ENCODE measurements around the gene NTSR2.

NTSR2 gene

GRCh38 chr2:11649093-11649492, 20.9 kb downstream of the NTSR2 start:
- no peaks in the 10 kb centered on the region for H3K27me3 ChIP-seq (ENCODE audit: insufficient read depth, low read depth, severe bottlenecking)
- no peak overlapping the region for H3K4me3 ChIP-seq (ENCODE audit: low read depth, low read length)
- no peak for DNase-seq
- H3K9me3 ChIP-seq (ENCODE audit: severe bottlenecking) = no peaks in the 10 kb centered on the region
- H3K27ac ChIP-seq = no peak overlapping the region
- TF ChIP-seq CTCF (IDR thresholded peaks at IDR 0.05; ENCODE audit: low read depth, low read length) = no peak
- H3K36me3 ChIP-seq = no peaks in the 10 kb centered on the region

GRCh38 chr2:11647834-11648600, 22.0 kb downstream of the NTSR2 start:
- Histone ChIP-seq H3K27ac (no peak overlapping the region), H3K36me3 (no peaks in the 10 kb centered on the region), H3K27me3 (ENCODE audit: insufficient read depth, low read depth, severe bottlenecking) (no peaks in the 10 kb centered on the region), H3K4me3 (ENCODE audit: low read depth, low read length) (no peak overlapping the region), H3K9me3 (ENCODE audit: severe bottlenecking) (no peaks in the 10 kb centered on the region)
- TF ChIP-seq CTCF (IDR thresholded peaks at IDR 0.05; ENCODE audit: low read depth, low read length) = no peak
- no peak for DNase-seq

- no peaks in the 10 kb centered on the region for H3K27me3 ChIP-seq (ENCODE audit: insufficient read depth, low read depth, severe bottlenecking)
- no peak overlapping the region for H3K4me3 ChIP-seq (ENCODE audit: low read depth, low read length)
- H3K9me3 ChIP-seq (ENCODE audit: severe bottlenecking) = no peaks in the 10 kb centered on the region
- no peak overlapping the region for H3K27ac ChIP-seq
- no peak for TF ChIP-seq CTCF (IDR thresholded peaks at IDR 0.05; ENCODE audit: low read depth, low read length)
- no peaks in the 10 kb centered on the region for H3K36me3 ChIP-seq
- DNase-seq = no peak
Observed at GRCh38 chr2:11646530-11646929, 23.5 kb downstream of the NTSR2 start.

- no peak for TF ChIP-seq CTCF (IDR thresholded peaks at IDR 0.05; ENCODE audit: low read depth, low read length)
Observed at GRCh38 chr2:11644293-11644692, 25.7 kb downstream of the NTSR2 start.

GRCh38 chr2:11642972-11643371, 27.0 kb downstream of the NTSR2 start:
- Histone ChIP-seq H3K27me3 (ENCODE audit: insufficient read depth, low read depth, severe bottlenecking) (no peaks in the 10 kb centered on the region), H3K36me3 (no peaks in the 10 kb centered on the region), H3K4me3 (ENCODE audit: low read depth, low read length) (no peak overlapping the region), H3K27ac (no peak overlapping the region), H3K9me3 (ENCODE audit: severe bottlenecking) (no peaks in the 10 kb centered on the region)
- DNase-seq = no peak
- peak; percentile 41; the same call in 1 of the 2 replicates for TF ChIP-seq CTCF (IDR thresholded peaks at IDR 0.05; ENCODE audit: low read depth, low read length)

More at GRCh38 chr2:11644293-11644692, 25.7 kb downstream of the NTSR2 start:
- Histone ChIP-seq H3K36me3 (no peaks in the 10 kb centered on the region), H3K27ac (no peak overlapping the region), H3K4me3 (ENCODE audit: low read depth, low read length) (no peak overlapping the region), H3K9me3 (ENCODE audit: severe bottlenecking) (no peaks in the 10 kb centered on the region), H3K27me3 (ENCODE audit: insufficient read depth, low read depth, severe bottlenecking) (no peaks in the 10 kb centered on the region)
- no peak for DNase-seq

- no peaks in the 10 kb centered on the region for H3K9me3 ChIP-seq (ENCODE audit: severe bottlenecking)
- no peaks in the 10 kb centered on the region for H3K36me3 ChIP-seq
- H3K27ac ChIP-seq = no peak overlapping the region
- DNase-seq = no peak
- no peak overlapping the region for H3K4me3 ChIP-seq (ENCODE audit: low read depth, low read length)
- H3K27me3 ChIP-seq (ENCODE audit: insufficient read depth, low read depth, severe bottlenecking) = no peaks in the 10 kb centered on the region
- TF ChIP-seq CTCF (IDR thresholded peaks at IDR 0.05; ENCODE audit: low read depth, low read length) = no peak
Observed at GRCh38 chr2:11640132-11640531, 29.9 kb downstream of the NTSR2 start.
